Stimulated activated CD4-positive, alpha-beta T cell treated with anti-CD3 and anti-CD28 coated beads, Interleukin-12 subunit alpha, Interleukin-12 subunit beta, amount 100 ng/mL, for 24 hours (primary cell): ENCODE measurements around the gene HTR4.
"Not testable (repeated sequence)": the region's sequence is repeated elsewhere in the genome, so short reads cannot be mapped to it uniquely, and the experiment has no call there.

Source experiments
- DNase-seq, 2 experiments: peaks; one replicate each; pipeline ENCODE4 v3.0.0-alpha.2; 2020; ENCODE audit warnings: low read depth in 2 of 2

Gene HTR4

GRCh38 chr5:148477429-148477828, 176.9 kb downstream of the HTR4 start:
- no peak for DNase-seq

GRCh38 chr5:148476302-148476701, 178.0 kb downstream of the HTR4 start:
- DNase-seq, result no peak

GRCh38 chr5:148474025-148474511, 180.3 kb downstream of the HTR4 start:
- DNase-seq, result no peak

- no peak for DNase-seq
Measured at GRCh38 chr5:148471379-148471778, 182.9 kb downstream of the HTR4 start.

GRCh38 chr5:148469501-148469935, 184.8 kb downstream of the HTR4 start:
- DNase-seq, result no peak

- DNase-seq, result not testable (repeated sequence)
Measured at GRCh38 chr5:148468746-148469145, 185.6 kb downstream of the HTR4 start.

- no peak for DNase-seq
Measured at GRCh38 chr5:148467958-148468357, 186.4 kb downstream of the HTR4 start.

- DNase-seq, result no peak
Measured at GRCh38 chr5:148466236-148466580, 188.1 kb downstream of the HTR4 start.

- no peak for DNase-seq
Measured at GRCh38 chr5:148465381-148466235, 188.7 kb downstream of the HTR4 start.

GRCh38 chr5:148459669-148460068, 194.7 kb downstream of the HTR4 start:
- DNase-seq, result no peak

- no peak for DNase-seq
Measured at GRCh38 chr5:148458036-148458888, 196.1 kb downstream of the HTR4 start.

GRCh38 chr5:148457183-148457620, 197.1 kb downstream of the HTR4 start:
- DNase-seq, result no peak

GRCh38 chr5:148455185-148455584, 199.1 kb downstream of the HTR4 start:
- no peak for DNase-seq

GRCh38 chr5:148454576-148454975, 199.8 kb downstream of the HTR4 start:
- DNase-seq, result no peak

- DNase-seq, result no peak
Measured at GRCh38 chr5:148452499-148453193, 201.7 kb downstream of the HTR4 start.

- no peak for DNase-seq
Measured at GRCh38 chr5:148446611-148447010, 207.7 kb downstream of the HTR4 start.

- DNase-seq, result no peak
Measured at GRCh38 chr5:148445578-148445977, 208.7 kb downstream of the HTR4 start.

GRCh38 chr5:148443998-148444397, 210.3 kb downstream of the HTR4 start:
- peak in 1 of 2 experiments; percentile 11 for DNase-seq

GRCh38 chr5:148443241-148443640, 211.1 kb downstream of the HTR4 start:
- no peak for DNase-seq

- no peak for DNase-seq
Measured at GRCh38 chr5:148438933-148439332, 215.4 kb downstream of the HTR4 start.

GRCh38 chr5:148437249-148437648, 217.1 kb downstream of the HTR4 start:
- no peak for DNase-seq

- DNase-seq, result no peak
Measured at GRCh38 chr5:148436029-148436428, 218.3 kb downstream of the HTR4 start.
